GM12878 (cell line): Measurements from ENCODE around the gene DHRS9. TPM values are rescaled to one million over a fixed set of nuclear protein-coding genes. Genes with fewer than 3 reads are reported as not detected.

Experiments
- ATAC-seq: fragments of 200-7000 bp; cut with Tn5 transposase; 3 replicates; pipeline ENCODE4 v1.9.1; 2020; ENCODE audit warnings: mild to moderate bottlenecking, moderate library complexity
- BruUV-seq: library from RNA; stranded (reverse); fragments of 400-500 nt; replicated peaks from 2 replicates; lab custom pipeline; 2021; lab: Mats Ljungman, UMichigan
- CTCF ChIA-PET: fragments of 300-600 bp; sonication (Branson Sonifier 250); formaldehyde crosslinking; extraction: SDS; loops from one replicate; lab custom pipeline; 2021; ENCODE audit warnings: inconsistent platforms; lab: Yijun Ruan, JAX
- POLR2A ChIA-PET: fragments of 350-600 bp; formaldehyde crosslinking; extraction: SDS; loops from one replicate; lab custom pipeline; 2021; ENCODE audit warnings: inconsistent platforms; lab: Charles Lee
- RAD21 ChIA-PET: fragments of 300-600 bp; sonication (Branson Sonifier 250); formaldehyde crosslinking; loops from one replicate; lab custom pipeline; 2023; ENCODE audit warnings: antibody characterized with exemption; ENCODE audit not compliant: unreplicated experiment; lab: Charles Lee
- SMC1A ChIA-PET: fragments of 300-600 bp; sonication (Branson Sonifier 250); formaldehyde crosslinking; loops from one replicate; lab custom pipeline; 2023; ENCODE audit not compliant: unreplicated experiment, uncharacterized antibody; lab: Charles Lee
- DNase-seq: peaks from one replicate; pipeline ENCODE4 v3.0.0-alpha.2; 2011; ENCODE audit warnings: low read depth, low spot score
- FAIRE-seq: peaks from 3 replicates; lab custom pipeline; 2011; peaks lifted over from hg19 to GRCh38; lab: Jason Lieb, UNC
- H2AFZ ChIP-seq: 2 replicates; pipeline ENCODE4 v1.6.0; 2011; ENCODE audit warnings: low read depth, low read length, control low read depth; ENCODE audit not compliant: control insufficient read depth
- H3K27ac ChIP-seq: 2 replicates; pipeline ENCODE4 v1.5.1; 2011; ENCODE audit warnings: control low read depth; ENCODE audit not compliant: control insufficient read depth, insufficient read depth
- H3K27me3 ChIP-seq, 2 experiments: replicated peaks in 1 of 2; 2 replicates each; pipeline versions ENCODE4 v1.6.0 to v1.6.1; 2011; ENCODE audit warnings: low read length in 1 of 2; ENCODE audit not compliant: control insufficient read depth in 2 of 2, insufficient read depth in 2 of 2
- H3K36me3 ChIP-seq, 2 experiments: 2 replicates each; pipeline ENCODE4 v1.5.1; 2011; ENCODE audit warnings: low read length in 1 of 2; ENCODE audit not compliant: control insufficient read depth in 2 of 2, insufficient read depth in 2 of 2
- H3K4me1 ChIP-seq: 2 replicates; pipeline ENCODE4 v1.6.1; 2011; ENCODE audit warnings: mild to moderate bottlenecking, low read length, moderate library complexity, mixed read lengths; ENCODE audit not compliant: control insufficient read depth, insufficient read depth
- H3K4me2 ChIP-seq: 2 replicates; pipeline ENCODE4 v1.6.0; 2011; ENCODE audit warnings: control low read depth; ENCODE audit not compliant: control insufficient read depth, insufficient read depth
- H3K4me3 ChIP-seq: fragments of 200-600 bp; sonication (generic); 2 replicates; pipeline ENCODE4 v1.5.1; 2016
- H3K79me2 ChIP-seq: 2 replicates; pipeline ENCODE4 v1.6.0; 2011; ENCODE audit warnings: low read length; ENCODE audit not compliant: control insufficient read depth, insufficient read depth
- H3K9ac ChIP-seq: 2 replicates; pipeline ENCODE4 v1.8.0; 2011; ENCODE audit warnings: low read length, control low read depth, mixed read lengths; ENCODE audit not compliant: control insufficient read depth, insufficient read depth
- H3K9me3 ChIP-seq: replicated peaks from 3 replicates; pipeline ENCODE4 v1.5.1; 2011; ENCODE audit warnings: mild to moderate bottlenecking, low read length; ENCODE audit not compliant: control insufficient read depth, insufficient read depth
- H4K20me1 ChIP-seq: 2 replicates; pipeline ENCODE4 v1.6.0; 2011; ENCODE audit not compliant: control insufficient read depth, insufficient read depth
- ASH2L ChIP-seq: fragments of 300-600, 200-600 bp; sonication (generic); IDR thresholded peaks from 2 replicates; pipeline ENCODE4 v1.6.1; 2017; ENCODE audit warnings: low read depth, mild to moderate bottlenecking, borderline replicate concordance
- EED ChIP-seq: sonication (generic); IDR thresholded peaks from 2 replicates; pipeline ENCODE4 v1.6.1; 2016; ENCODE audit warnings: antibody characterized with exemption, low read depth
- EP300 ChIP-seq, 2 experiments: fragments of 150-350 bp in 1 of 2; IDR thresholded peaks; 2 replicates each; pipeline ENCODE4 v1.6.1; 2011 to 2012; ENCODE audit warnings: low read depth in 2 of 2, low read length in 2 of 2, borderline replicate concordance in 1 of 2, improper control_type of control experiment in 1 of 2, inconsistent platforms in 1 of 2; ENCODE audit not compliant: control insufficient read depth in 1 of 2
- IKZF2 ChIP-seq, 2 experiments: fragments of 450-650 bp; IDR thresholded peaks; 2 replicates each; pipeline ENCODE4 v1.6.1; 2017; ENCODE audit warnings: mild to moderate bottlenecking in 2 of 2, moderate library complexity in 2 of 2
- PAX5 ChIP-seq: IDR thresholded peaks from 2 replicates; pipeline ENCODE4 v1.6.1; 2011; ENCODE audit warnings: low read depth, low read length, borderline replicate concordance
- RELB ChIP-seq: fragments of 450-650 bp; IDR thresholded peaks from 2 replicates; pipeline ENCODE4 v1.6.1; 2017; ENCODE audit warnings: low read depth, mild to moderate bottlenecking, moderate library complexity
- SIN3A ChIP-seq: IDR thresholded peaks from 2 replicates; pipeline ENCODE4 v1.6.1; 2012; ENCODE audit warnings: low read depth, low read length, improper control_type of control experiment
- STAT1 ChIP-seq: fragments of 450-650 bp; conservative IDR thresholded peaks from 2 replicates; pipeline ENCODE4 v1.6.1; 2014; ENCODE audit warnings: antibody characterized with exemption, mild to moderate bottlenecking
- STAT3 ChIP-seq: IDR thresholded peaks from 2 replicates; pipeline ENCODE4 v1.6.1; 2011; ENCODE audit warnings: low read depth, low read length, improper control_type of control experiment
- TAF1 ChIP-seq: IDR thresholded peaks from 2 replicates; pipeline ENCODE4 v1.6.1; 2011; ENCODE audit warnings: mild to moderate bottlenecking, low read depth, low read length, borderline replicate concordance
- WGBS: methylation state at CpG from one replicate; pipeline ENCODE4 v1.1.6; 2016; ENCODE audit warnings: low lambda C conversion rate; ENCODE audit not compliant: insufficient replicate concordance, insufficient coverage; ENCODE audit errors: missing lambda C conversion rate; 5-methylcytosine and 5-hydroxymethylcytosine counted together
- in situ Hi-C: fragments of 300-500 bp; cut with MboI; formaldehyde crosslinking; loops from 9 replicates; pipeline ENCODE4 v1.14.3; 2018; ENCODE audit warnings: mixed read lengths
- intact Hi-C: fragments of 100-400 bp; cut with micrococcal nuclease; formaldehyde crosslinking; loops from one replicate; pipeline ENCODE4 v1.14.2; 2022; ENCODE audit not compliant: unreplicated experiment
- polyA plus RNA-seq, 11 experiments: library from polyadenylated mRNA; depleted of rRNA in 4 of 11; unstranded in 6 of 11; stranded (reverse) in 5 of 11; fragments of >200 nt; fragmentation: Nextera tagmentation in 4 of 11; fragmentation: Illumina TruSeq in 1 of 11; extraction: Ambion mirVana in 4 of 11; extraction: Trizol in 1 of 11; gene quantifications; 1 replicate in 1 of 11; 2 replicates in 10 of 11; pipeline versions ENCODE4 v1.2.1 to v1.2.3, GENCODE V29; 2011 to 2016; ENCODE audit warnings: inconsistent platforms in 2 of 11, missing spikeins in 2 of 11, low read depth in 1 of 11
- total RNA-seq, 4 experiments: library from RNA; depleted of rRNA in 3 of 4; stranded (reverse); fragments of >200 nt in 3 of 4; fragmentation: Illumina TruSeq in 1 of 4; extraction: Trizol in 1 of 4; gene quantifications; 2 replicates each; pipeline versions ENCODE4 v1.2.1 to v1.2.3, GENCODE V29; 2013 to 2021
- TF ChIP-seq, protein P1 (sequence below): fragments of 450-650 bp; IDR thresholded peaks from 2 replicates; pipeline ENCODE4 v1.6.1; 2016; ENCODE audit warnings: mild to moderate bottlenecking

Gene DHRS9
- total and polyA plus RNA-seq, 10 of the 15 experiments (the other 5 are each of a cell fraction or from before 2014, with no cell fraction given), result 0.09 to 0.34 (median 0.13) TPM; not detected in 5

- Histone ChIP-seq H3K27ac (no peak overlapping the region), H3K36me3 (no peaks in the 10 kb centered on the region), H3K9me3 (no peaks in the 10 kb centered on the region), H3K27me3 (peaks cover 0 to 3% of the 10 kb centered on the region in 2 experiments; a peak in 3 of 4 replicates), H3K79me2 (no peaks in the 10 kb centered on the region), H3K4me2 (no peak overlapping the region), H4K20me1 (no peaks in the 10 kb centered on the region), H3K9ac (no peak overlapping the region), H3K4me3 (no peak overlapping the region), H2AFZ (no peak overlapping the region), H3K4me1 (no peaks in the 10 kb centered on the region)
- POLR2A ChIA-PET, result no interaction called here
- intact Hi-C loops, result no loop called here
- TF ChIP-seq EED, result no peak
- TF ChIP-seq STAT1, result no peak
- no peak for TF ChIP-seq IKZF2 (IDR thresholded peaks at IDR 0.05)
- no peak for TF ChIP-seq SIN3A
- WGBS, result 2% methylated on average over 2 of the region's 2 CpGs
- in situ Hi-C loops, result loop anchor here (25.0 kb wide), 1 partner anchor 794 kb away; no protein-coding TSS in a partner anchor
- ATAC-seq (no peak), FAIRE-seq (no peak), DNase-seq (no peak)
- CTCF ChIA-PET, result interaction anchor here (1.0 to 1.4 kb wide), 2 partner anchors 9 to 14 kb away, joined by 3 to 5 read pairs; no protein-coding TSS in a partner anchor
- RAD21 ChIA-PET, result no interaction called here
- no TSS peak for BruUV-seq
- SMC1A ChIA-PET, result interaction anchor here (1.7 kb wide), 1 partner anchor 278 kb away, joined by 3 read pairs; no protein-coding TSS in a partner anchor
Observed at GRCh38 chr2:169118060-169118459, 48.7 kb downstream of the DHRS9 start.

DNA sequence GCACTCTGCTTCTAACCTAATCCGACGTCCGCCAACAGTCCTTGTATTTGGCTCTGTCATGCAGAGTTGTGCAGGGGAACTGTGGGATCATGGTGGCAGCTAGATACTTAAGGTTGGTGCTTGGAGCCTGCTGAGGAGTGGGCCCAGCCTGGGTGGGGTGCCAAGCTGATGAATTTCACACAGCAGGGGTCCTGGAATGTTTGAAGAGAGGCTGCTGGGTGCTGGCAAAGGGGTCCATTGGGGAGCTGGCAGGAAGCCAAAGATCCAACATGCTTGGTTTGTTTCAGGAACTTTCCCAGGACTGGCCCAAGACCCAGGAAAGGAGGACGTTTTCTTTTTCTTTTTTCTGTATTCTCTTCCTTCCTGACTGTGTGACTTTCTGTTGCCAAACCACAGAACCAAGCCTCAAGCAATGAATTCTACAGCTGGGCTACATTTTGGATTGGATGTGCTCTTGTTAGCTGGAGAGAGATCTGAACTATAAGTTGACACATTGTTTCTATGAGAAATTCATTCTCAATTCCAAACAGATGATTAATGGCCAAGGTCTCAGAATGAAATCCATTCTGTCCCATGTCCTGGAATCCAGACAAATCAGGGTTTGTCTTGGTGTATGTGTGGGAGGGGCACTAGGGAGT, 49.9 kb downstream of the DHRS9 start:
- H3K36me3 ChIP-seq, result no peaks in the 10 kb centered on the region
- BruUV-seq, result no TSS peak
- no peaks in the 10 kb centered on the region for H3K79me2 ChIP-seq
- H3K27ac ChIP-seq, result no peak overlapping the region
- peaks cover 0 to 3% of the 10 kb centered on the region in 2 experiments; a peak in 3 of 4 replicates for H3K27me3 ChIP-seq
- H3K9ac ChIP-seq, result no peak overlapping the region
- H3K4me1 ChIP-seq, result no peaks in the 10 kb centered on the region
- ChIA-PET SMC1A (no interaction called here), RAD21 (no interaction called here), POLR2A (no interaction called here), CTCF (interaction anchor here (0.8 kb wide), 1 partner anchor 10 kb away, joined by 4 read pairs; no protein-coding TSS in a partner anchor)
- H2AFZ ChIP-seq, result no peak overlapping the region
- ATAC-seq, result no peak
- no peak for DNase-seq
- no peaks in the 10 kb centered on the region for H4K20me1 ChIP-seq
- in situ Hi-C loops (loop anchor here (25.0 kb wide), 1 partner anchor 793 kb away; no protein-coding TSS in a partner anchor), intact Hi-C loops (no loop called here)
- H3K4me2 ChIP-seq, result no peak overlapping the region
- FAIRE-seq, result no peak
- TF ChIP-seq ASH2L, result no peak
- no peak for TF ChIP-seq PAX5
- TF ChIP-seq EP300 (IDR thresholded peaks at IDR 0.05; ENCODE audit: borderline replicate concordance in 1 of 2, control insufficient read depth in 1 of 2, low read depth in 2 of 2, low read length in 2 of 2), result no peak
- no peak for TF ChIP-seq STAT3
- TF ChIP-seq RELB, result no peak
- TF ChIP-seq TAF1, result no peak
- TF ChIP-seq, protein P1, sequence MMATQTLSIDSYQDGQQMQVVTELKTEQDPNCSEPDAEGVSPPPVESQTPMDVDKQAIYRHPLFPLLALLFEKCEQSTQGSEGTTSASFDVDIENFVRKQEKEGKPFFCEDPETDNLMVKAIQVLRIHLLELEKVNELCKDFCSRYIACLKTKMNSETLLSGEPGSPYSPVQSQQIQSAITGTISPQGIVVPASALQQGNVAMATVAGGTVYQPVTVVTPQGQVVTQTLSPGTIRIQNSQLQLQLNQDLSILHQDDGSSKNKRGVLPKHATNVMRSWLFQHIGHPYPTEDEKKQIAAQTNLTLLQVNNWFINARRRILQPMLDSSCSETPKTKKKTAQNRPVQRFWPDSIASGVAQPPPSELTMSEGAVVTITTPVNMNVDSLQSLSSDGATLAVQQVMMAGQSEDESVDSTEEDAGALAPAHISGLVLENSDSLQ, result no peak
- H3K4me3 ChIP-seq, result no peak overlapping the region
- WGBS, result 33% methylated on average over 4 of the region's 4 CpGs
- H3K9me3 ChIP-seq, result no peaks in the 10 kb centered on the region
